ENCODE results near the gene SPOCK1.

- TF ChIP-seq EP300 (IDR thresholded peaks at IDR 0.05) (no peak), POLR2A (IDR thresholded peaks at IDR 0.05) (no peak)
Measured at GRCh38 chr5:137142764-137143605, 356.1 kb downstream of the SPOCK1 start.

Measured in stomach (tissue), 4 donors.